Measurements from ENCODE around the gene CNFN. TPM values are rescaled to one million over a fixed set of nuclear protein-coding genes. Genes with fewer than 3 reads are reported as not detected.

Gene CNFN
- total RNA-seq, 1 donor from 2014 or later = not detected

- H3K27ac ChIP-seq = no peak overlapping the region
- H3K36me3 ChIP-seq = no peaks in the 10 kb centered on the region
Measured at GRCh38 chr19:42428676-42429075, 38.6 kb upstream of the CNFN start.

GRCh38 chr19:42427313-42427712 is 37.2 kb upstream of the CNFN start, which contains the start of gene LIPE:
Gene LIPE (minus strand): TSS chr19:42427388. CDS start chr19:42427149, 239 bp downstream.
- Histone ChIP-seq H3K4me3 (no peak within 1 kb of the TSS), H3K27ac (no peak within 1 kb of the TSS), H3K9me3 (no peaks in the 10 kb centered on the region), H3K36me3 (no peaks in the 10 kb centered on the region), H3K27me3 (no peaks in the 10 kb centered on the region), H3K4me1 (peaks cover 0 to 14% of the 10 kb centered on the region in 2 donors)
- intact Hi-C loops (cut with DNase I) = no loop called here
- TF ChIP-seq CTCF (IDR thresholded peaks at IDR 0.05) = no peak
- DNase-seq (ENCODE audit: low spot score in 2 of 2) = no peak

More at GRCh38 chr19:42428676-42429075, 38.6 kb upstream of the CNFN start:
- TF ChIP-seq CTCF (IDR thresholded peaks at IDR 0.05) = no peak
- no peak for DNase-seq (ENCODE audit: low spot score in 2 of 2)
- H3K27me3 ChIP-seq = no peaks in the 10 kb centered on the region
- intact Hi-C loops (cut with DNase I) = no loop called here
- no peak overlapping the region for H3K4me3 ChIP-seq
- H3K9me3 ChIP-seq = no peaks in the 10 kb centered on the region
- peaks cover 0 to 7% of the 10 kb centered on the region in 2 donors for H3K4me1 ChIP-seq

- Histone ChIP-seq H3K4me3 (no peak overlapping the region), H3K9me3 (no peaks in the 10 kb centered on the region), H3K27me3 (no peaks in the 10 kb centered on the region), H3K36me3 (no peaks in the 10 kb centered on the region), H3K27ac (no peak overlapping the region), H3K4me1 (peaks cover 0 to 14% of the 10 kb centered on the region in 2 donors)
- intact Hi-C loops (cut with DNase I) = no loop called here
- no peak for TF ChIP-seq CTCF (IDR thresholded peaks at IDR 0.05)
- DNase-seq (ENCODE audit: low spot score in 2 of 2) = no peak
Measured at GRCh38 chr19:42426643-42427042, 36.5 kb upstream of the CNFN start.

GRCh38 chr19:42424712-42425131 is 34.6 kb upstream of the CNFN start:
- Histone ChIP-seq H3K9me3 (no peaks in the 10 kb centered on the region), H3K36me3 (no peaks in the 10 kb centered on the region), H3K4me1 (peaks cover 0 to 14% of the 10 kb centered on the region in 2 donors), H3K4me3 (no peak overlapping the region), H3K27ac (no peak overlapping the region), H3K27me3 (no peaks in the 10 kb centered on the region)
- TF ChIP-seq CTCF (IDR thresholded peaks at IDR 0.05) = no peak
- intact Hi-C loops (cut with DNase I) = no loop called here
- peak in 1 of 2 donors; percentile 53 for DNase-seq (ENCODE audit: low spot score in 2 of 2)

- Histone ChIP-seq H3K27ac (no peak overlapping the region), H3K9me3 (no peaks in the 10 kb centered on the region), H3K36me3 (no peaks in the 10 kb centered on the region), H3K27me3 (no peaks in the 10 kb centered on the region), H3K4me1 (peaks cover 0 to 14% of the 10 kb centered on the region in 2 donors), H3K4me3 (peak overlapping the region in 1 of 2 donors; percentile 66)
- TF ChIP-seq CTCF (IDR thresholded peaks at IDR 0.05) = no peak
- peak in 1 of 2 donors; percentile 56 for DNase-seq (ENCODE audit: low spot score in 2 of 2)
- intact Hi-C loops (cut with DNase I) = no loop called here
Measured at GRCh38 chr19:42424345-42424707, 34.2 kb upstream of the CNFN start.

Data from ascending aorta (tissue), 2 donors.